HEK293 (cell line): ENCODE measurements around the gene NRROS.

ENCODE experiments used
- CTCF ChIP-seq: fragments of 450-650 bp; formaldehyde crosslinking; IDR thresholded peaks from 2 replicates; pipeline ENCODE4 v1.5.1; 2016; ENCODE audit warnings: missing biosample characterization, missing genetic modification characterization
- REST ChIP-seq: fragments of 450-650 bp; formaldehyde crosslinking; IDR thresholded peaks from 2 replicates; pipeline ENCODE4 v1.5.1; 2016; ENCODE audit warnings: missing biosample characterization, missing genetic modification characterization
- TRIM28 ChIP-seq: IDR thresholded peaks from 2 replicates; pipeline ENCODE4 v1.6.1; 2011; ENCODE audit warnings: low read length, control low read depth, borderline replicate concordance
- ZEB2 ChIP-seq: fragments of 450-650 bp; formaldehyde crosslinking; IDR thresholded peaks from 2 replicates; pipeline ENCODE4 v1.5.1; 2016; ENCODE audit warnings: missing biosample characterization, missing genetic modification characterization
- ZNF138 ChIP-seq: fragments of 450-650 bp; formaldehyde crosslinking; IDR thresholded peaks from 2 replicates; pipeline ENCODE4 v1.5.1; 2016; ENCODE audit warnings: missing biosample characterization, missing genetic modification characterization, borderline replicate concordance
- ZNF23 ChIP-seq: fragments of 450-650 bp; formaldehyde crosslinking; IDR thresholded peaks from 2 replicates; pipeline ENCODE4 v1.5.1; 2016; ENCODE audit warnings: missing biosample characterization, missing genetic modification characterization, borderline replicate concordance
- ZNF274 ChIP-seq, 2 experiments: fragments of 200-500 bp in 1 of 2; fragments of 450-650 bp in 1 of 2; sonication (Bioruptor generic) in 1 of 2; formaldehyde crosslinking in 1 of 2; IDR thresholded peaks; 2 replicates each; pipeline versions ENCODE4 v1.5.1 to v1.6.1; 2014 to 2016; ENCODE audit warnings: borderline replicate concordance in 1 of 2, inconsistent platforms in 1 of 2, low read length in 1 of 2, missing biosample characterization in 1 of 2, missing genetic modification characterization in 1 of 2
- ZNF280D ChIP-seq: fragments of 450-650 bp; formaldehyde crosslinking; IDR thresholded peaks from 2 replicates; pipeline ENCODE4 v1.5.1; 2016; ENCODE audit warnings: missing biosample characterization, missing genetic modification characterization
- ZNF501 ChIP-seq: fragments of 450-650 bp; formaldehyde crosslinking; IDR thresholded peaks from 2 replicates; pipeline ENCODE4 v1.5.1; 2016; ENCODE audit warnings: missing biosample characterization, missing genetic modification characterization
- ZNF571 ChIP-seq: fragments of 450-650 bp; formaldehyde crosslinking; IDR thresholded peaks from 2 replicates; pipeline ENCODE4 v1.5.0; 2017; ENCODE audit warnings: missing biosample characterization, missing genetic modification characterization
- ZNF610 ChIP-seq: fragments of 450-650 bp; formaldehyde crosslinking; IDR thresholded peaks from 2 replicates; pipeline ENCODE4 v1.5.1; 2016; ENCODE audit warnings: missing biosample characterization, missing genetic modification characterization, borderline replicate concordance
- ZNF785 ChIP-seq: fragments of 450-650 bp; formaldehyde crosslinking; IDR thresholded peaks from 2 replicates; pipeline ENCODE4 v1.5.1; 2016; ENCODE audit warnings: missing biosample characterization, missing genetic modification characterization

GRCh38 chr3:196673632-196674031 lies 34.1 kb downstream of the NRROS start:
- no peak for TF ChIP-seq CTCF (tag by site-specific recombination)
- no peak for TF ChIP-seq ZNF610 (tag by site-specific recombination)
- TF ChIP-seq TRIM28: no peak
- TF ChIP-seq ZNF280D (tag by site-specific recombination): no peak
- no peak for TF ChIP-seq ZEB2 (tag by site-specific recombination)
- no peak for TF ChIP-seq ZNF571 (tag by site-specific recombination)
- no peak for TF ChIP-seq ZNF23 (tag by site-specific recombination)
- no peak for TF ChIP-seq ZNF501 (tag by site-specific recombination)
- no peak for TF ChIP-seq ZNF785 (tag by site-specific recombination)
- no peak for TF ChIP-seq ZNF274 (IDR thresholded peaks at IDR 0.05; ENCODE audit: low read length)
- no peak for TF ChIP-seq ZNF274 (tag by site-specific recombination; IDR thresholded peaks at IDR 0.05; ENCODE audit: borderline replicate concordance)
- no peak for TF ChIP-seq REST
- TF ChIP-seq ZNF138 (tag by site-specific recombination): no peak
